Stimulated activated CD8-positive, alpha-beta memory T cell treated with anti-CD3 and anti-CD28 coated beads, Interleukin-12 subunit alpha, Interleukin-12 subunit beta, amount 100 ng/mL, for 4 hours (primary cell): ENCODE measurements around the gene LAMP2.
"Not testable (repeated sequence)": the region's sequence is repeated elsewhere in the genome, so short reads cannot be mapped to it uniquely, and the experiment has no call there.

Experiments used
- DNase-seq: peaks from one replicate; pipeline ENCODE4 v3.0.0-alpha.2; 2020; ENCODE audit warnings: low read depth

Gene LAMP2

DNA sequence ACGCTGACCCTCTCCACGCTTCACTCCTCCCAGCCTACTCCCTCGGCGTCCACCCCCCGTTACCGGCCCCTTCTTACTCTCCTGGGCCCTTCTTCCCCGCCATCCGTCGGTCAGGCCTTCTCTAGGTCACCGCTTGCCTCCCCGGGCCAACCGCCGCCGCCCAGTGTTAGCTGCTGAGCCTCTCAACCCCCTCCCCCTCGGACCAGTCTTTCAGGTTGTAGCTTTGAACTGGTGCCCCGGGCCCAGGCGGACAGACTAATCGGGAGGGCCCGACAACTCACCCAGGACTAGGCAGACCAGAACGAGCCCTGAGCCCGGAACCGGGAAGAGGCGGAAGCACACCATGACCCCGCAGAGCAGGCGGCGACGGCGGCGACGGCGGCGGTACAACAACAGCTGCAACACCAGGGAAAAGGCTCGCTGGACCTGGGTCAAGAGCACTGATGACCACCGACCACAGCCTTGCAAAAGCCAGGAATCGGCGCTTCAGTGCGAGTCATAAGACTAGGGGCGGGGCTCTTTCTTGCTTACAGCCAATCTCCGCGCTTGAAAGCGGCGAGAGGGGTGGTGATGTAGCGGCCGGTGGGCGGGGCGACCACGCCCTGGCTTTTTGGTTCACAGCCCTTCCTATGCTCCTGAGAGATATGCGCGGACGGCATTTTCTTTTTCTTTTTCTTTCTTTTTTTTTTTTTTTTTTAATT, at the start of gene LAMP2:
Gene LAMP2 (minus strand): TSS at position 472 of the 701 bp plus-strand sequence. CDS start 127 bp downstream, at position 345.
- peak; percentile 61 for DNase-seq

DNA sequence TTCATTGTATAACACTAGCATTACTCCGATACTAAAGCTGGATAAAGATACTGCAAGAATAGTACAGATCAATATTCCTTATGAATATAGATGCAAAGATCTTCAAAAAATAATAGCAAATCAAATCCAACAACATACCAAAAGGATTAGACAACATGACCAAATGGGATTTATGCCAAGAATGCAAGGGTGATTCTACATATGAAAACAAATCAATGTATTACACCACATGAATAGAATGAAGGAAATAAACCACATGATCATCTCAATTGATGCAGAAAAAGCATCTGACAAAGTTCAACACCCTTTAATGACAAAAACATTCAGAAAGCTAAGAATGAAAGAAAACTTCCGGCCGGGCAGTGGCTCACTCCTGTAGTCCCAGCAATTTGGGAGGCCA, 48.8 kb upstream of the LAMP2 start:
- DNase-seq = no peak

DNA sequence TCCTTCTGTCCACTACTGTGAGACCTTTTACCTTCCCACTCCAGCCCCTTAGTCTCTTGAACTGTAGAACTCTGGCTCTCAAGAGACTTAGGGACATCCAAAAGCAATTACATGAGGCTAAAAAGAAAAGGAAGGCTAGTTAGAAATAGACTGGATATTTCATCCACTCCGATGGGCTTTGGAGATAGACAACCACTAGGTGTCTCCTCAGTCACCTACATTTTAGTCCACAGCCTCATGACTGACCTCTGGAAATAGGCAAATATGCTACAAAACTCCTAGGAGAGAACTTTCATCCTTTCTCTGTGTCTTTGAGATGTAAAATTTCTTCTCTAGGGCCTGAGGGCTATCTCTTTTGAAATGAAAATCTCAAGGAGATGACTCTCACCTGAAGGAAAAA, 45.1 kb upstream of the LAMP2 start:
- no peak for DNase-seq

DNA sequence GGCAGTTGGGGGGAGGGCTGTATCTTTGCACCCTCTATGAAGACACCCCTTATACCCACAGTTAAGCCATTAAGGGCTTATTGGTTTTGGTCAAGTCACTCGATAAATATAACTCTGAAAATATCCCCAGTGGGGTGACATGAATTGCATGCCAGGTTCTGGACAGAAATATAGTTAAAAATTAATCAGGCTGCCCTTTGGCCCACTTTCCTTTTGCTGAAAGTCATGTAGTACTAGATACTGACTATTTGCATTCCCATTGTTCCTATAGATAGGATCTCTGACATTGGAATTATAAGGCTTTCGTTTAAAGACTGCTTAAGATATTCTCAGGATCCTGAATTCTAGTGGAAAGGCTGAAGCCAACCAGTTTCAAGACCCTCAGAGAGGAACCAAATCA, 43.5 kb upstream of the LAMP2 start:
- no peak for DNase-seq

DNA sequence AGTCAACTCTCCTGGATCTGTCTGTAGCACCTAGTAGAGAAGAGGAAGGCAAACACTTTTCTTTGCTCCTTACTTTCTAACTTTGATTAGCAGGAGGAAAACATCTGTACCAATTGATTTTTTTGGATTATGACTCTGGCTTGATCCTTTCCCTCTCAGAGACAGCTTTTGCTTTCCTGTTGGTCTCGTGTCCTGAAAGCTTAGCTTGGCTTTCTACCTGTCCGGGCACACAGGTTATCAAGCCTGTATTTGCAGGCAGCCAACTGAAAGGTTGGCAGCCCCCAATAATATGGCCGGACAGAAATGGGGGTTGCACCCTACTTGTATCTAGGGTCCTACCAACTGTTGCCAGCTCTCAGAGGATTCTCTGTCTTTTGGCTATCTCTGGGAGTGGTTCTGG, 43.1 kb upstream of the LAMP2 start:
- DNase-seq = no peak

DNA sequence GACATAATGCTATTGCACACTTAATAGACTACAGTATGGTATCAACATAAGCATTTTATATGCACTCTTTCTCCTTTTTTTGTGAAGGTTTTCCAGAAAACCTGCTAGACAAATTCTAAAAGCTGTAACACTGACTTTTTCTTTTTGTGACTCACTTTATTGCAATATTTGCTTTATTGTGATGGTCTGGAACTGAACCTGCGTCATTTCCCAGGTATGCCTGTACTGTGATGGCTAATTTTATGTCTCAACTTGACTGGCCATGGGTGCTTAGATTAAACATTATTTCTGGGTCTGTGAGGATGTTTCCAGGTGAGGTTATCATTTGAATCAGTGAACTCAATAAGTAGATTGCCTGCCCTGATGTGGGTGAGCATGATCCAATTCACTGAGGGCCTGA, 35.5 kb upstream of the LAMP2 start:
- no peak for DNase-seq

DNA sequence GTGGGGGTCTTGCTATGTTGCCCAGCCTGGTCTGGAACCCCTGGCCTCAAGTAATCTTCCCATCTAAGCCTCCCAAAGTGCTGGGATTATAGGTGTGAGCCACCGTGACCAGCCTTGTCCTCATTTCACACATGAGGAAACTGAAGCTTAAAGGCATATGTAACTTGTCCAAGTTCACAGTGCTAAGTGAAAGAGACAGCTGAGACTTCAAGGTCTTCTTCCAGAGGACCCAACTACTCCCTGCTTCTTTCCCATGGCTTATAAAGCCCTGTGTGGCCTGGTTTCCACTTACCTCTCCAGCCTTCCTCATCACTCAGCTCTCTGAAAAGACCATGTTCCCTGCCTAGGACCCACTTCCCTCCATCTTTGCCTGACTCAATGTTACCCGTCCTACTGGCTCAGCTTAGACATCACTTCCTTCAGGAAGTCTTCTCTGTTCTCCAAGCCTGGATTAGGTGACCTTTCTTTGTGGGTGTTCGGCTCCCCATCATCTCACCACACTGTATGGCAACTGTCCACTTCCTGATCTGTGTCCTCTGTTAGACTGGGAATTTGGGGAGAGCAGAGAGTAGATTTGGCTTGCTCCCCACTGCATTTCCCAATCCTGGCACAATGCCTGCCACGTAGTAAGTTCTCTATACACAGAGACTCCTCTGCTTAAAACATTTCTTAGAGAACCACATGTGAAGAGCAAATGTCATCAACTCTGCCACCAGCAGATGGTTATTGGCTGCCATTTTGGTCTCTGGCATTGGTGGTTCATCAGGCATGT, 30.4 kb upstream of the LAMP2 start:
- no peak for DNase-seq

DNA sequence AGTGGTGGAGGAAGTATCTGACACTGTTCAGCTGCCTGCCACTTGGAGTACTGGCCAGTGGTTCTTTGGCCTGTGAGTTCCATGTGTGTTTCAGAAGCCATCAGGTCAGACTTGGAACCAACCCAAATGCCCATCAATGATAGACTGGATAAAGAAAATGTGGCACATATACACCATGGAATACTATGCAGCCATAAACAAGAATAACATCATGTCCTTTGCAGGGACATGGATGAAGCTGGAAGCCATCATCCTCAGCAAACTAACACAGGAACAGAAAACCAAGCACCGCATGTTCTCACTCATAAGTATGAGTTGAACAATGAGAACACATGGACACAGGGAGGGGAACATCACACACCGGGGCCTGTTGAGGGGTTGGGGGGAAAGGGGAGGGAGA, 21.0 kb upstream of the LAMP2 start:
- DNase-seq = not testable (repeated sequence)

DNA sequence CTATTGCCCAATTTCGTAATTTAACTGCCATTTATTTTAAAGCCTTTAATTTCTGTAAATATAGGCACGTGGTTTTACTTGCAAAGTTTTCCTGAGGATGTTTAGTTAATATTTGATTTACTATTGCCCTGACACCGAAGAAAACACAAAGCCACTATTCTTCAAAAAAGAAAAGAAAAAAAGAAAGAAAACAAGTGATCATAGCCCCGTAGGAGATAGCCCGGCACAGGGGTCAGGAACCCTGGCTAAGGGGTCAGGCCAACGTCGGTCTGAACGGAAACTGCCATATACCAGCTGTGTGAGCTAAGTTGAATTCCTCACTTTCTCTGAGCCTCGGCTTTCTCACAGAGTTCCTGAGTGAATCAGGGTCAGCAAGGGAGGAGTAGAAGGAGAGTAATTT, 17.7 kb upstream of the LAMP2 start:
- no peak for DNase-seq

DNA sequence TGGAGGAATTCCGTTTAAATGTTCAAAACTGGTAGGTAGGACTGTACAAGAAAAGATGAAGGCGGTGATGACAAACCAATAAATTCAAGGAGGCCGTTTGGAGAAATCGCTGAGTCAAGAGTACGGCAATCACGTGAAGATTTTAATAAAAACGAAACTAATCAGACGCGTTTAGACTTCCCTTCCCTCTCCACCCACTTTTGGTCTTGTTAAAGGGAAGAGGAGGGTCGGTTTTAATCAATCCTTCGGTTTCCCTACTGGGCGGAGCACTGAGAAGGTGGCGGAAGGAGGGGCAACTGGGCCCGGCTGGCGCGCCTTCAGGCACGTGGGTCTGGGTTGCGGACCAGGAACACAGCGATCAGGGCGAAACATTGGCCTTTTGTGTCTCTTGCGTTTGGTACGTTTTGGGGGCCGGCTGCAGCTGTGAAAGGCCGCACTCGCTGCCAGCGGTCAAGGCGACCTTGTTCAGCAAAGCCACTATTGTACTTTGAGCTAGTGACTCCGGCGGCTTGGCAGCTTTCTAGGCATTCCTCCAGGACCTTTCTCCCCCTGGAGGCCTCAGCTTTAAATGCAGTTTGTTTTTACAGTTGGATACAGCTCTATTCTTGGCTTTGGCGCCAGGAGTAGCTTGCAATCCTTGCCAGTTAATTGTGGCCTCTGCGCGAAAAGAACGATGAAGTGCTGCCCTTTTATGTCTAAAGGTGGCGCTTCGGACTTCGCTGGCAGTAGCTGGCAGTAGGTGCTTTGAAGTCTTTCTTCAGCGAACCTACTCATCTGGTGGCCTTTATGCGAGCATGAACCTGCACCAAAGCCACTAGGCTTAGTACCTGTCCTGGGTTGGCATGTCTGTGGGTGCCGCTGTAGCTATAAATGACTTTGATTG, 16.8 kb upstream of the LAMP2 start:
- DNase-seq = peak; percentile 22

DNA sequence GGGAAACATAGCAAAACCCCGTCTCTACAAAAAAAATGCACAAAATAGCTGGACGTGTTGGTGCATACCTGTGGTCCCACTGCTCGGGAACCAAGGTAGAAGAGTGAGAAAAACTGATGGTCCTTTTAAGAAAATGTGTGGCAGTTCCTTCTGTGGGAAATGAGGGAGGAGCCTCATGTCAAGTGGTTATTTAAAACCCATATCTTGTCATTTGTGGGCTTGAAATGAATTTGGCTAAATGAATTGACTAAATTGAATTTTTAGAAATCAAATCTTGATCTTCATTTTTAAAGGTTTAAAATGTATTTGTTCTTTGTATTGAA, 16.2 kb upstream of the LAMP2 start:
- no peak for DNase-seq

DNA sequence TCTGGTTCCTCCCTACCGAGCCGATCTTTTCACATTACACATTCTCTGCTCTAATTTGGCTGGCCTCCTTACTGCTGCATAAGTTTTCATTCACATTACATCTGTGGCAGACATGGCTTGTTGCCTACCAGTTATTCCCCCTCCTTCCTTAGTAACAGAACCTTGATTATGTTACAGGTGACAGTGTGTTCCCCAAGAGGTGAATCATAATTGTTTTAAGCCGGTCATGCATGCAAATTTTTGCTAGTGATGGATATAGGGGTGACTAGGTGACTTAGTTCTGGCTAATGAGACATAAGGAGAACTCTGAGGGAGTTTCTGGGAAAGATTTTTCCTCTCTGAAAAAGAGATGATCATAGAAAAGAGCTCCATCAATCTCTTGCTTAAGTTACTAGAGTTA, 8.4 kb upstream of the LAMP2 start:
- DNase-seq = no peak

DNA sequence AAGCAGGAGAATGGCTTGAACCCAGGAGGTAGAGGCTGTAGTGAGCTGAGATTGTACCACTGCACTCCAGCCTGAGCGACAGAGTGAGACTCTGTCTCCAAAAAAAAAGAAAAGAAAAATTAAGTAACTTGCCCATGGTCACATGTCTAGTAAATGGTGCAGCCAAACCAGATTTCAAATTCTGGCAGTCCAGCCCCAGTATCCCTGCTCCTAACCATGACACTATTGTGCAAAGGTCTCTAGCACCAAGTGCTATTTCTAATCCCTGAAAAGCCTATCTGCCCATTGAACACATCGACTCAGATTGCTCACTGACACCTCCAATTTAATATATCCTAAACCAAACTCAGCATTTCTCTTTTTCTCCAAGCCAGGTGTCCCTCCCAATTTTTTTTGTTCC, 7.6 kb upstream of the LAMP2 start:
- DNase-seq = no peak

DNA sequence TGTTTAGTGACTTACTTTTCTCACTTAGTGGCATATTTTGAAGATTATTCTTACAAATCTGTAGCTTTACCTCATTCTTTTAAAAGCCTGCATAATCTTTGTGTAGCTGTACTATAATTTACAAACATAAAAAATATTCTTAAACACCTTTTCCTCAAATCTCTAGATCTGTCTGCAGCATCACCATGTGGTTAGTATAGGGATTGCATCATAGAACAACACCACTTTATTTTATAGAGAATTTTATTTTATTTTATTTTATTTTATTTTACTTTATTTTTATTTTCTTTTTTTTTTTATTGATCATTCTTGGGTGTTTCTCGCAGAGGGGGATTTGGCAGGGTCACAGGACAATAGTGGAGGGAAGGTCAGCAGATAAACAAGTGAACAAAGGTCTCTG, 6.4 kb upstream of the LAMP2 start:
- not testable (repeated sequence) for DNase-seq

DNA sequence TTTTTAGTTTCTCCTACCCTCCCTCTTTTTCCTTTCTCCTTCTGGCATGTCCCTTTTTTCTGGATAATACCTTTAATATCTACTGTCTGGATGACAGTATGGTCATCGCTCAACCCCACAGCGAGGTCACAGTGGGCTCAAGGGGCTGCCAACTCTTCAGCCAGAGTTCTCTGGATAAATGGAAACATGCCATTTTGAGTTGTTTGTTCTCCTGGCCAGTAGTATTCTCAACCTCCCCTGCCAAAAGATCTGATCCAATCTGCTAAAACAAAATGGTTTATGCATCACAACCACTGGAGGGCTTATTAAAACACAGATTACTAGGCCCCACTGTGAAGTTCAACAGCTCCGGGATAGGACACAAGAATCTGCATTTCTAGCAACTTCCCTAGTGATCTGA, 5.0 kb upstream of the LAMP2 start:
- no peak for DNase-seq

DNA sequence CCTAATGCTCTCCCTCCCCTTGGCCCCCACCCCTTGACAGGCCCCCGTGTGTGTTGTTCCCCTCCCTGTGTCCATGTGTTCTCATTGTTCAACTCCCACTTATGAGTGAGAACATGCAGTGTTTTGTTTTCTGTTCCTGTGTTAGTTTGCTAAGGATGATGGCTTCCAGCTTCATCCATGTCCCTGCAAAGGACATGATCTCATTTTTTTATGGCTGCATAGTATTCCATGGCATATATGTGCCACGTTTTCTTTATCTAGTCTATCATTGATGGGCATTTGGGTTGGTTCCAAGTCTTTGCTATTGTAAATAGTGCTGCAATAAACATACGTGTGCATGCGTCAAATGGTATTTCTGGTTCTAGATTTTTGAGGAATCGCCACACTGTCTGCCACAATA, 561 bp upstream of the LAMP2 start:
- DNase-seq = not testable (repeated sequence)

DNA sequence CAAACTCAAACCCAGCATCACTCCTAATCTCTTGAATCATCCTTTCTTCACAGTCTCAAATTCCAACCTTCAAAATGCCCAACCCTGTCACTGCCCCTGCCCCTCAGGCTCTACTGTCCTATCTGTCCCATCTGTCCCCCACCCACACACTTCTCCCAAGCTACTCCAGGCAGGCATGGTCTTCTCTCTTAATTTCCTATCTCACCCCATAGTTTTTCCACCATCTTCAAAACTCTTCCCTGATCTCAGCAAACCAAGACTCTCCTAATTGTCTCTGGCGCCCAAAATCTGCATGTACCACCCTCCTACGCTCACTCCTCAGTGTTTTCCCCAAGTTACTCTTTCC, 644 bp downstream of the LAMP2 start:
- no peak for DNase-seq

DNA sequence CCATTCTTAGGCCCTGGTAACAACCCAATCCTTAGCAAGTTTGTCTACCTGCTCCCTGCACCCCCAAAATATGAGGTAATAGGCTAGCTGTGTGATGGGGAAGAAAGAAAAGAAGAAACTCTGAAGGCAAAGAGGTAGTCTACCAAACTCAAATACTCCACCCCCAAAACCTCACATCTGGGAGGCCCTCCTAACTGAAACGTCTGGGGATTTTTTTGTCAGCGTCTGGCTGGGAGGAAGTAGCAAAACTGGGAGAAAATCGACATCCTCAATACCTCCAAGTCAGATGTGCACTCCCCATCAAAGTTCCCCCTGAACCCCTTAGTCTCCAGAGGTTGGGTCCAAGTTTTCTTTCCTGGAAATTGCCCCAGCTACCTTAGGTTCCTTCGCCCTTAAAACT, 1.0 kb downstream of the LAMP2 start:
- no peak for DNase-seq

DNA sequence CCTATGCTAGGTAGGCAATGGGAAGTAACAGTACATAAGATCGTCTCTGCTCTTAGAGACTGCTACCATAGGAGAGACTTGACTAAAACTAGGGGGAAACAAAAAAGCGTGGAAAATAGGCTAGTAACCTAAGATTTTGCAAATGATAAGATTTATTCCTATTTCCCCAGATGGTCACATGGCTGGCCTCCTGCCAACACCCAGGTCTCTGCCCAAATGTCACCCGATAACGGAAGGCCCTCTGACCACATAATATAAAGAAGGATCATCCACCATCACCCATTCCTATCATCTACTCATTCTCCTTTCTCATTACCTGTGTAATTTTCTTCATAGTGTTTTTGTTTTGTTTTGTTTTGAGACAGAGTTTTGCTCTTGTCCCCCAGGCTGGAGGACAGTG, 4.7 kb downstream of the LAMP2 start:
- no peak for DNase-seq

DNA sequence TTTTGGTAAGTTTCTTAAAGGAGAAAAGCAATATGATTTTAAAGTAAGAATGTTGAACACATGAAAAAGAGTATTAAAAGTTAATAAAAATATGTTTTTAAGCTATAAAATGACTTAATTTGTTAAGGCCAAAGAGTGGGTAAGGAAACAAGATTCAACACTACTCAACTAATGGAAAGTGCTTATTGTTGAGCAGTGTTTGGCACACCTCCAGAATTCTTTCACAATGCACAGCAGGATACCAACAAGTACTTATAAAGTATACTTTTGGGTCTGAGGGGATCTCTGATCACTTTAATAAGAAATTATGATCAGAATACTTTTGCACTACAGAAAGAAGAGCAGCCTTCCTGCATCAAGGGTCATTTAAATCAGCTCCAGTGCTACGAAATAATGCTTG, 5.9 kb downstream of the LAMP2 start:
- DNase-seq = no peak

DNA sequence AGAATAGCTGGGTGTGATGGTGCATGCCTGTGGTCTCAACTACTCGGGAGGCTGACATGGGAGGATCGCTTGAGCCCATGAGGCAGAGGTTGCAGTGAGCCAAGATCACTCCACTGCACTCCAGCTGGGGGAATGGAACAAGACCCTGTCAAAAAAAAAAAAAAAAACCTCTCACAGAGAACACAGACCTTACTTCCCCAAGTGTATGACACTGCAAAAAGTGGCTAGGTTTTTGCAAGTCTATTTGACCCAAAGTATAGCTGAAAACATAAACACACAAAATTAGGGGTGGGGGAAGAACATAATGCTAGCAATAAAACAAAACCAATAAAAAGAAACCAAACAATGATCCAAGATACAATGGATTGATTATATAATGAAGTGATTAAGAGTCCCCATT, 6.7 kb downstream of the LAMP2 start:
- DNase-seq = no peak

DNA sequence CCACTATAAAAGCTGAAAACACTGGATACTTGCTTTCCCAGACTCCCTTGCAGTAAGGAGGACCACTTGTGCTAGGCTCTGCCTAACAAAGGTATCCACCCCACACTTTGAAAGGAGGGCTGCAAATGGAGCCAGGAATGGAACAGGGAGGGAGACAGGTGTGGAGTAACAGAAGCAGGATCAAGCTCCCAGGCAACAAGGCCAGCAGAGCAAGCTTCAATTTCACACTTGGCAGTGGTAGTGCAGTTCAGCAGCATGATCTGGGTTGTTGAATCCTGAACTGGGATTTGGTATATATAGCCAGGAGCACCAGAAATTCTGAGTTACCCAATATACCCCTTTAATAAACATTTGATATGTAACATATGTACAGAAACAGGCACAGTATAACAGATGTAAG, 9.8 kb downstream of the LAMP2 start:
- no peak for DNase-seq

DNA sequence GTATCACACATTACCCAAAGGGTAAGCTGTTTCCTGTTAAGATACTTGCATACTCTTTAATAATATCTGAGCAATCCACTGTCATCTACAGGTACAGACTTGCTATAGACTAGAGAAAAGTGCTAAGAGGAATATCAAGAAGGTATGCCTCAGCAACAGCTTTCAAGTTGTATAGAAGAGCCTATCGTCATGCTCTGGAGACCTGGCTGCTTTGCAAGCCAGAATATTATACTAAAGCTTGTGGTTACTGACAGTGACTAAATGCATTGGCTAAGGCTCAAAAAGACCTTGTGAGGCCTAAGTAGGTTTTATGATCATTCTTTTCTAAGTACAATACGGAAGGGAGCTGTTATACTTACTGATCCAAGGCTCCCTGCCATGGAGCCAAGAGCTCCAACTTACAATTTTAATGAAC, 11.3 kb downstream of the LAMP2 start:
- no peak for DNase-seq
